HEK293 (cell line): ENCODE results near the gene RING1.

Experiments used
- BCL11A ChIP-seq: fragments of 450-650 bp; formaldehyde crosslinking; IDR thresholded peaks from 2 replicates; pipeline ENCODE4 v1.5.1; 2016; ENCODE audit warnings: low read depth, missing biosample characterization, missing genetic modification characterization
- KLF7 ChIP-seq: fragments of 450-650 bp; formaldehyde crosslinking; IDR thresholded peaks from 2 replicates; pipeline ENCODE4 v1.5.1; 2016; ENCODE audit warnings: missing biosample characterization, missing genetic modification characterization, borderline replicate concordance
- MYNN ChIP-seq: fragments of 450-650 bp; formaldehyde crosslinking; IDR thresholded peaks from 2 replicates; pipeline ENCODE4 v1.5.1; 2016; ENCODE audit warnings: missing biosample characterization, missing genetic modification characterization, borderline replicate concordance
- OSR2 ChIP-seq: fragments of 450-650 bp; formaldehyde crosslinking; IDR thresholded peaks from 2 replicates; pipeline ENCODE4 v1.5.1; 2016; ENCODE audit warnings: missing biosample characterization, missing genetic modification characterization
- PATZ1 ChIP-seq: fragments of 450-650 bp; formaldehyde crosslinking; IDR thresholded peaks from 2 replicates; pipeline ENCODE4 v1.5.1; 2016; ENCODE audit warnings: missing biosample characterization, missing genetic modification characterization
- SETDB1 ChIP-seq: IDR thresholded peaks from one replicate; pipeline ENCODE4 v1.6.1; 2017; ENCODE audit warnings: mild to moderate bottlenecking, low read length, moderate library complexity, mixed read lengths; ENCODE audit not compliant: insufficient read length
- ZBTB10 ChIP-seq: fragments of 450-650 bp; formaldehyde crosslinking; IDR thresholded peaks from 2 replicates; pipeline ENCODE4 v1.5.1; 2016; ENCODE audit warnings: missing biosample characterization, missing genetic modification characterization
- ZBTB48 ChIP-seq: fragments of 450-650 bp; formaldehyde crosslinking; IDR thresholded peaks from 2 replicates; pipeline ENCODE4 v1.5.1; 2016; ENCODE audit warnings: missing biosample characterization, missing genetic modification characterization
- ZNF174 ChIP-seq: fragments of 450-650 bp; formaldehyde crosslinking; IDR thresholded peaks from 2 replicates; pipeline ENCODE4 v1.5.0; 2017; ENCODE audit warnings: missing biosample characterization, mild to moderate bottlenecking, missing genetic modification characterization
- ZNF335 ChIP-seq: fragments of 450-650 bp; formaldehyde crosslinking; conservative IDR thresholded peaks from 2 replicates; pipeline ENCODE4 v1.5.1; 2016; ENCODE audit warnings: missing biosample characterization, missing genetic modification characterization
- ZNF366 ChIP-seq: fragments of 450-650 bp; formaldehyde crosslinking; conservative IDR thresholded peaks from 2 replicates; pipeline ENCODE4 v1.5.1; 2016; ENCODE audit warnings: missing biosample characterization, missing genetic modification characterization
- ZNF398 ChIP-seq: fragments of 450-650 bp; formaldehyde crosslinking; IDR thresholded peaks from 2 replicates; pipeline ENCODE4 v1.5.1; 2017; ENCODE audit warnings: missing biosample characterization, missing genetic modification characterization
- ZNF416 ChIP-seq: fragments of 450-650 bp; formaldehyde crosslinking; IDR thresholded peaks from 2 replicates; pipeline ENCODE4 v1.5.1; 2016; ENCODE audit warnings: missing biosample characterization, missing genetic modification characterization
- ZNF561 ChIP-seq: fragments of 450-650 bp; IDR thresholded peaks from 2 replicates; pipeline ENCODE4 v1.5.1; 2018; ENCODE audit warnings: missing biosample characterization, missing genetic modification characterization, borderline replicate concordance
- ZNF623 ChIP-seq: fragments of 450-650 bp; formaldehyde crosslinking; IDR thresholded peaks from 2 replicates; pipeline ENCODE4 v1.5.1; 2016; ENCODE audit warnings: missing biosample characterization, missing genetic modification characterization
- ZNF626 ChIP-seq: fragments of 450-650 bp; sonication (Bioruptor Pico); formaldehyde crosslinking; IDR thresholded peaks from 2 replicates; pipeline ENCODE4 v1.5.1; 2018; ENCODE audit warnings: missing biosample characterization, missing genetic modification characterization, inconsistent platforms
- ZNF660 ChIP-seq: fragments of 450-650 bp; IDR thresholded peaks from 2 replicates; pipeline ENCODE4 v1.5.1; 2018; ENCODE audit warnings: missing biosample characterization, mild to moderate bottlenecking, missing genetic modification characterization
- ZNF785 ChIP-seq: fragments of 450-650 bp; formaldehyde crosslinking; IDR thresholded peaks from 2 replicates; pipeline ENCODE4 v1.5.1; 2016; ENCODE audit warnings: missing biosample characterization, missing genetic modification characterization
- ZNF792 ChIP-seq: fragments of 450-650 bp; formaldehyde crosslinking; IDR thresholded peaks from 2 replicates; pipeline ENCODE4 v1.5.1; 2016; ENCODE audit warnings: missing biosample characterization, missing genetic modification characterization
- ZSCAN23 ChIP-seq: fragments of 450-650 bp; formaldehyde crosslinking; IDR thresholded peaks from 2 replicates; pipeline ENCODE4 v1.5.1; 2016; ENCODE audit warnings: missing biosample characterization, missing genetic modification characterization
- ZXDB ChIP-seq: fragments of 450-650 bp; formaldehyde crosslinking; IDR thresholded peaks from 2 replicates; pipeline ENCODE4 v1.5.1; 2016; ENCODE audit warnings: missing biosample characterization, missing genetic modification characterization
- TF ChIP-seq, protein P1 (sequence below): fragments of 450-650 bp; formaldehyde crosslinking; optimal IDR thresholded peaks from 2 replicates; pipeline ENCODE3; 2016; ENCODE audit warnings: missing biosample characterization, mild to moderate bottlenecking, missing genetic modification characterization
- TF ChIP-seq, protein P2 (sequence below): fragments of 450-650 bp; formaldehyde crosslinking; IDR thresholded peaks from 2 replicates; pipeline ENCODE4 v1.5.1; 2016; ENCODE audit warnings: missing biosample characterization, missing genetic modification characterization, borderline replicate concordance
- TF ChIP-seq, protein P3 (sequence below): fragments of 450-650 bp; formaldehyde crosslinking; IDR thresholded peaks from 2 replicates; pipeline ENCODE4 v1.5.1; 2017; ENCODE audit warnings: missing biosample characterization, mild to moderate bottlenecking, missing genetic modification characterization, moderate library complexity

RING1 gene

DNA sequence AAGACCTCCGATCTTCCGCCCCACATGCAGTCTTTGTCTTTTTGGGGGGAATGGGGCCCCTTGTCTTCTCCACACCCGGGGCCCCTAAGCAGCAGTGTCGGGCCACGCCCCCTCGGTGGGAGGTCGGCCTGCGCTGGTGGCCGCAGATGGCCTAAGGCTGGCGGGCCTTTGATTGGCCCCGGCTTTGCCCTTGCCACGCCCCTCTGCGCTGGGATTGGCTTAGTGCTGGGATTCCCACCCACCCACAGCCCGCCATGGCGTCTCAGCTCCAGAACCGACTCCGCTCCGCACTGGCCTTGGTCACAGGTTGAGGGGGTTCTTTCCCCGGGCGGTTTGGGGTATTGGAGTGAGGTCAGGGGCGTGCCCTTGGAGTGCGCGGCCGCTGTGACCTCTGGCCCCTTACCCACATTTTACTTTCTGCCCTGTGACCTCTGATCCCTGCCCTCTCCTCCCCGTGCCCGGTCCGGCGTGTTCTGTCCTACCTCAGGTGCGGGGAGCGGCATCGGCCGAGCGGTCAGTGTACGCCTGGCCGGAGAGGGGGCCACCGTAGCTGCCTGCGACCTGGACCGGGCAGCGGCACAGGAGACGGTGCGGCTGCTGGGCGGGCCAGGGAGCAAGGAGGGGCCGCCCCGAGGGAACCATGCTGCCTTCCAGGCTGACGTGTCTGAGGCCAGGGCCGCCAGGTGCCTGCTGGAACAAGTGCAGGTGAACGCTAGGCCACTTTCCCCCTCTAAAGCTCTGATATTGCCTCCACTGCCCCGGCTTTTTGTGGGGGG lies 3.7 kb upstream of the RING1 start, which contains the start of gene HSD17B8 (continued):
- no peak for TF ChIP-seq ZNF416
- TF ChIP-seq, protein P1, sequence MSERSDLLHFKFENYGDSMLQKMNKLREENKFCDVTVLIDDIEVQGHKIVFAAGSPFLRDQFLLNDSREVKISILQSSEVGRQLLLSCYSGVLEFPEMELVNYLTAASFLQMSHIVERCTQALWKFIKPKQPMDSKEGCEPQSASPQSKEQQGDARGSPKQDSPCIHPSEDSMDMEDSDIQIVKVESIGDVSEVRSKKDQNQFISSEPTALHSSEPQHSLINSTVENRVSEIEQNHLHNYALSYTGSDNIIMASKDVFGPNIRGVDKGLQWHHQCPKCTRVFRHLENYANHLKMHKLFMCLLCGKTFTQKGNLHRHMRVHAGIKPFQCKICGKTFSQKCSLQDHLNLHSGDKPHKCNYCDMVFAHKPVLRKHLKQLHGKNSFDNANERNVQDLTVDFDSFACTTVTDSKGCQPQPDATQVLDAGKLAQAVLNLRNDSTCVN (tag by site-specific recombination): peak; percentile 29
- TF ChIP-seq KLF7 (tag by site-specific recombination): no peak
- TF ChIP-seq, protein P2, sequence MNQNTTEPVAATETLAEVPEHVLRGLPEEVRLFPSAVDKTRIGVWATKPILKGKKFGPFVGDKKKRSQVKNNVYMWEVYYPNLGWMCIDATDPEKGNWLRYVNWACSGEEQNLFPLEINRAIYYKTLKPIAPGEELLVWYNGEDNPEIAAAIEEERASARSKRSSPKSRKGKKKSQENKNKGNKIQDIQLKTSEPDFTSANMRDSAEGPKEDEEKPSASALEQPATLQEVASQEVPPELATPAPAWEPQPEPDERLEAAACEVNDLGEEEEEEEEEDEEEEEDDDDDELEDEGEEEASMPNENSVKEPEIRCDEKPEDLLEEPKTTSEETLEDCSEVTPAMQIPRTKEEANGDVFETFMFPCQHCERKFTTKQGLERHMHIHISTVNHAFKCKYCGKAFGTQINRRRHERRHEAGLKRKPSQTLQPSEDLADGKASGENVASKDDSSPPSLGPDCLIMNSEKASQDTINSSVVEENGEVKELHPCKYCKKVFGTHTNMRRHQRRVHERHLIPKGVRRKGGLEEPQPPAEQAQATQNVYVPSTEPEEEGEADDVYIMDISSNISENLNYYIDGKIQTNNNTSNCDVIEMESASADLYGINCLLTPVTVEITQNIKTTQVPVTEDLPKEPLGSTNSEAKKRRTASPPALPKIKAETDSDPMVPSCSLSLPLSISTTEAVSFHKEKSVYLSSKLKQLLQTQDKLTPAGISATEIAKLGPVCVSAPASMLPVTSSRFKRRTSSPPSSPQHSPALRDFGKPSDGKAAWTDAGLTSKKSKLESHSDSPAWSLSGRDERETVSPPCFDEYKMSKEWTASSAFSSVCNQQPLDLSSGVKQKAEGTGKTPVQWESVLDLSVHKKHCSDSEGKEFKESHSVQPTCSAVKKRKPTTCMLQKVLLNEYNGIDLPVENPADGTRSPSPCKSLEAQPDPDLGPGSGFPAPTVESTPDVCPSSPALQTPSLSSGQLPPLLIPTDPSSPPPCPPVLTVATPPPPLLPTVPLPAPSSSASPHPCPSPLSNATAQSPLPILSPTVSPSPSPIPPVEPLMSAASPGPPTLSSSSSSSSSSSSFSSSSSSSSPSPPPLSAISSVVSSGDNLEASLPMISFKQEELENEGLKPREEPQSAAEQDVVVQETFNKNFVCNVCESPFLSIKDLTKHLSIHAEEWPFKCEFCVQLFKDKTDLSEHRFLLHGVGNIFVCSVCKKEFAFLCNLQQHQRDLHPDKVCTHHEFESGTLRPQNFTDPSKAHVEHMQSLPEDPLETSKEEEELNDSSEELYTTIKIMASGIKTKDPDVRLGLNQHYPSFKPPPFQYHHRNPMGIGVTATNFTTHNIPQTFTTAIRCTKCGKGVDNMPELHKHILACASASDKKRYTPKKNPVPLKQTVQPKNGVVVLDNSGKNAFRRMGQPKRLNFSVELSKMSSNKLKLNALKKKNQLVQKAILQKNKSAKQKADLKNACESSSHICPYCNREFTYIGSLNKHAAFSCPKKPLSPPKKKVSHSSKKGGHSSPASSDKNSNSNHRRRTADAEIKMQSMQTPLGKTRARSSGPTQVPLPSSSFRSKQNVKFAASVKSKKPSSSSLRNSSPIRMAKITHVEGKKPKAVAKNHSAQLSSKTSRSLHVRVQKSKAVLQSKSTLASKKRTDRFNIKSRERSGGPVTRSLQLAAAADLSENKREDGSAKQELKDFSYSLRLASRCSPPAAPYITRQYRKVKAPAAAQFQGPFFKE: no peak
- TF ChIP-seq PATZ1 (tag by site-specific recombination): peak; percentile 69
- TF ChIP-seq OSR2 (tag by site-specific recombination): no peak
- TF ChIP-seq BCL11A (tag by site-specific recombination): peak; percentile 95
- no peak for TF ChIP-seq ZNF561 (tag by site-specific recombination)
- TF ChIP-seq ZNF792 (tag by site-specific recombination): no peak
- TF ChIP-seq SETDB1: no peak
- no peak for TF ChIP-seq ZSCAN23 (tag by site-specific recombination)
- TF ChIP-seq ZNF660 (tag by site-specific recombination): 0 out of 2 replicates have a peak, but pooled peaks have one; percentile 9
- TF ChIP-seq, protein P3, sequence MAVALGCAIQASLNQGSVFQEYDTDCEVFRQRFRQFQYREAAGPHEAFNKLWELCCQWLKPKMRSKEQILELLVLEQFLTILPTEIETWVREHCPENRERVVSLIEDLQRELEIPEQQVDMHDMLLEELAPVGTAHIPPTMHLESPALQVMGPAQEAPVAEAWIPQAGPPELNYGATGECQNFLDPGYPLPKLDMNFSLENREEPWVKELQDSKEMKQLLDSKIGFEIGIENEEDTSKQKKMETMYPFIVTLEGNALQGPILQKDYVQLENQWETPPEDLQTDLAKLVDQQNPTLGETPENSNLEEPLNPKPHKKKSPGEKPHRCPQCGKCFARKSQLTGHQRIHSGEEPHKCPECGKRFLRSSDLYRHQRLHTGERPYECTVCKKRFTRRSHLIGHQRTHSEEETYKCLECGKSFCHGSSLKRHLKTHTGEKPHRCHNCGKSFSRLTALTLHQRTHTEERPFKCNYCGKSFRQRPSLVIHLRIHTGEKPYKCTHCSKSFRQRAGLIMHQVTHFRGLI (tag by site-specific recombination): no peak
- peak; percentile 74 for TF ChIP-seq ZNF398
- no peak for TF ChIP-seq ZNF174 (tag by site-specific recombination)
- no peak for TF ChIP-seq MYNN
- no peak for TF ChIP-seq ZNF366 (tag by site-specific recombination)
- peak; percentile 69; the same call in 1 of the 2 replicates for TF ChIP-seq ZBTB10 (tag by site-specific recombination)
- no peak for TF ChIP-seq ZNF626 (tag by site-specific recombination)
- peak; percentile 51; the same call in 1 of the 2 replicates for TF ChIP-seq ZXDB (tag by site-specific recombination)
- TF ChIP-seq ZNF785 (tag by site-specific recombination): no peak
- TF ChIP-seq ZNF335: peak; percentile 57
- TF ChIP-seq ZNF623 (tag by site-specific recombination): no peak
- 0 out of 2 replicates have a peak, but pooled peaks have one; percentile 26 for TF ChIP-seq ZBTB48 (tag by site-specific recombination)
